GM21786 (cell line): ENCODE measurements around the gene TBC1D9B.
"Not testable (repeated sequence)": the region's sequence is repeated elsewhere in the genome, so short reads cannot be mapped to it uniquely, and the experiment has no call there.

Experiments used
- ATAC-seq: cut with Tn5 transposase; IDR thresholded peaks from one replicate; pipeline ENCODE4 v1.9.1; 2021; ENCODE audit not compliant: unreplicated experiment

Gene TBC1D9B

DNA sequence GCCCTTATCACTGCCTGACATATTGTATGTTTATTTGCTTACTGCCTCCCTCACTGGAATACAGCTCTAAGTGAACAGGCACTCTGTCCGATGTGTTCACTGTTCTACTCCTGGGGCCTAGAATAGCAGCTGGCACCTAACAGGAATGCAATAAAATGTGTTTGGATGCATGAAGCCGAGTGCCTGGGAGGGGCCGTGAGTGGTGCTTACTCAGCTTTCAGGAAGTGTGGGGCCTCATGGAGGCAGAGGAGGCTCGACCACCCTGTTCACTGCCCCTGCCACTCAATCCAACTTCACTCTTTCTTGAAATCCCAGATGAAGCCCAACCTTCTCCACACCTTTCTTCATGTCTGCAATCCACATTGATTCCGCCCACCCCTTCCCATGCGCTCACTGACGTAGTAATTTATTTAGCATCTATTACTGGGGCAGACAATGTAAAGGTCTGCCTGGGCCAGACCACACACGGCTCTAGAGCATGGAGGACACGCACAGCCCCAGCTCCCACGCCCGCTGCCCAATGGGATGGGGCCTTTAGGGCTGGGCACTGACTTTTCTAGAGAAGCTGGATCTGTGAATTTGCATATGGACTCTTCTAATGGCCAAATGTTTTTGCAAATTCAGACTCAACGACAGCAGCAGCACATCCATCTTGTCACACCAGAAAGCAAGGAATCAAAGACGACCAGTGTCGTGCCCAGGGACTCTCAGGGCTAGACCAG, 21.3 kb downstream of the TBC1D9B start:
- no peak for ATAC-seq

DNA sequence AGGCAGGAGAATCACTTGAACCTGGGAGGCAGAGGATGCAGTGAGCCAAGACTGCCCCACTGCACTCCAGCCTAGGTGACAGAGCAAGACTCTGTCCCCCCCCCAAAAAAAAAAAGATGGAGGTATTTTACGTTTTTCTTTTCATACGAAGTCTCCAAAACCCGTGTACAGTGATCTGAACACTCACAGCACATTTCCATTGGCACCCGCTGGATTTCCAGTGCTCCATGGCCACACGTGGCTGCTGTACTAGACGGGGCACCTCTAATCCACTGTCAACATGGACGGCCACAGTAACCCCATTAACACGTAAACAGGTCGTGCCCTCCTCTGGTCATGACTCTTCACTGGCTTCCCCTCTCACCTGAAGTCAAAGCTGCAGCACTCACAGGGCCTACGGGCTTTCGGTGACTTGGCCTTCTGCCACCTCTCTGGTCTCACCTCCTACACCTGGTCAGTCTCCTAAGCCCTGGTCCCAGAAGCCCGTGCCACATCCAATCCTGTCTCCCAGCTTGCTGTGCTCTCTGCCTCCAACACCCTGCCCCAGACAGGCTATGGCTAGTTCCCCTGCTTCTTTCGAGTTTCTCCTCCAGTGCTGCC, 22.1 kb downstream of the TBC1D9B start:
- no peak for ATAC-seq

DNA sequence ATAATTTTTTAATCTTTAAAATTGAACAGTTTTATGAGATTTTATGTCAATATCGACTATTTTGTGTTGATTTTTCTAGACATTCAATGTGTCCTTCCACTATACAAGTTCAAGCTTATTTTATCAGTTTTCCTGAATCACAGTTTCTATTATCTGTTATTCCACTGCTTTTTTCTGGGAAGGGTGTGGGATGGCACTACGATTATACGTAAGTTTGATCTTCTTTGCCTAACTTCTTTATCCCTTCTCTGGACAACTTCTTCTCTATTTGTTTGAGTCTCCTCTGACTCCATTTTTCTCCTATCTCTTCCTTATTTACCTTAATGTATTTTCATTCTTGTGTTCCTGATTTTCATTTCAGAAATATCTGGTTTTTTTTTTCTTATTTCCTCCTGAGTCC, 24.5 kb downstream of the TBC1D9B start:
- ATAC-seq, result no peak

DNA sequence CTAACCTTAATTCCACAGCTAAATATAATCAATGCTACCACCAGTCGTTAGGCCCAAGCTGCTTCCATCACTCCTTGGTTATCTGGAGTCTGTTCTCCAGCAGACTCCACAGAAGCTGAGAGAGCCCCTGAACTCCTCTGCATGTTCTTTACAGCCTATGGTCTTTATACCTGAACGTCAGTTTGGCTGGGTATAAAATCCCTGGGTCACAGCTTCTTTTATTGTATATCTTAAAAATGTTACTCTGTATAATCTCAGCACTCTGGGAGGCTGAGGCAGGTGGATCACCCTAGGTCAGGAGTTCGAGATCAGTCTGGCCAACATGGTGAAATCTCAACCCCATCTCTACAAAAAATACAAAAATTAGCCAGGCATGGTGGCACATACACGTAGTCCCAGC, 25.4 kb downstream of the TBC1D9B start:
- ATAC-seq, result no peak

DNA sequence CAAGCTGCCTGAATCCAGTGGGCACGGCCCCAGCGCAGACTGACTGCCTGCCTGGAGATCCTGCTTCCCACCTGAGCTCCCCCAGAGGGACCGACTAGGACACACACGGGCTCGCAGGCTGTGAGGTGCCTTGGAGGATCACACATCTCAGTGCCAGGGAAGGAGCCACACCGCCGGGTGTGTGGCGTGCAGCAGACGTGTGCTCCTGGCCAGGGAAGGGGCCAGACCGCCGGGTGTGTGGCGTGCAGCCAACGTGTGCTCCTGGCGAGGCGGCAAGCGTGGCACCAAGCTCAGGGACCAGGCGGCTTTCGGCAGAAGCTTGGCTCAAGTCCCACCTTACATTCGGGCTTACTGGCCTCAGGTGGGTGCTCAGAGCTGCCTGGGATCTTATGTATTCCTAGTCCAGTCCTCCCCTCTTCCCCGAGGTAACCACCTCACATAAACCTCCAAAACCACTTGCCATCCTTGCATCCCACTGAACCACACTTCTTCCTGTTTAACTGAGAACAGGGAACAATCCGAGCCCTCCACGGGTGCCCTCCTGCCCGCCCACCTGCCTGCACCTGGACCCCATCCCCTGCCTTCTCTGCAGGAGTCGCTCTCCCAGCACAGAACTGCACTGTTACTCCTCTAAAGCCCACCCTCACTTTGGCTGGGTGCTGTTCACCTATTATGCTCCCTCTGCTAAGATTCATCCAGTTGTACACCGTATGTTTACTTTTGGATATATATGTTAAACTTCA, 26.7 kb downstream of the TBC1D9B start:
- no peak for ATAC-seq

DNA sequence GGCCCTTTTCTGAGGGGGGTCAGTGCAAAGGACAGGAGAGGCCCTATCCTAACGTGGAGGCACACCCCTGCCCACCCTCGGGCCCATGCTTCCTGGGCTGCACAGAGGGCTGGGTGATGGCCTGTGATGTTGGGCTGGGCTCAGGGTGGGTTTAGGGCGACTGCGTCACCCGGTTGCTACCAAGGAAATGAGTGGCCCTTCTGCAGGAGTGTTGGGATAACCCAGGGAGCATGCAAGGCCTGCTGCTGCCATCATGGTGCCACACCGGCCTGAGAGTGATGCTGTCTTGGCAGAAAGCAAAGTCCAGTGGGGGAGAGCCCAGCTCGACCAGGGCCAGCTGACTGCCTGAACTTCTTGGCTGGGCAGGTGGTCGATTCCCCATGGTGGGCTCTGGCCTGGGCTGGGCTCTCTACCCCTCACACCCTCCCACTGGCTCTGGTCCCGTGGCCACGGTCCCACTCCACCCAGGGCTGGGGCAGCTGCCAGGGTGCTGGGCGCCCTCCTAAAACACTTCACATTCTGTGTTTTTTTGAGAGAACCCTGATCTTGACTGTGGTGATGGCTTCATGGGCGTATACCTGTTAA, 27.5 kb downstream of the TBC1D9B start:
- no peak for ATAC-seq

DNA sequence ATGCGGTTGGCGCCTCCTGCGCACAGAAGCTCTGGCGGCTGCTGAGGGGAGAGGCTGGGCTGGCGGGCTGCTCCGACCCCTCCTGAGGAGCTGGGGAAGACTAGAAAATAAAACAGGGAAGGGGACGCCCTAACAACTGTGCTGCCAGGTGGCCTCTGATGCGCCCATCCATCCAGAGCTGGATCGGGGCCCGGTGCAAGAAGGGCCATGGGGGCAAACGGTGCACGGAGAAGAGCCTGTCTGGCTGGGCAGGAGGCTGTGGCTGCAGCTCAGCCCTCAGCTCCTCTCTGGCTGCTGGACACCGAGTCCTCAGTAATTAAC, 28.0 kb downstream of the TBC1D9B start:
- ATAC-seq, result no peak

DNA sequence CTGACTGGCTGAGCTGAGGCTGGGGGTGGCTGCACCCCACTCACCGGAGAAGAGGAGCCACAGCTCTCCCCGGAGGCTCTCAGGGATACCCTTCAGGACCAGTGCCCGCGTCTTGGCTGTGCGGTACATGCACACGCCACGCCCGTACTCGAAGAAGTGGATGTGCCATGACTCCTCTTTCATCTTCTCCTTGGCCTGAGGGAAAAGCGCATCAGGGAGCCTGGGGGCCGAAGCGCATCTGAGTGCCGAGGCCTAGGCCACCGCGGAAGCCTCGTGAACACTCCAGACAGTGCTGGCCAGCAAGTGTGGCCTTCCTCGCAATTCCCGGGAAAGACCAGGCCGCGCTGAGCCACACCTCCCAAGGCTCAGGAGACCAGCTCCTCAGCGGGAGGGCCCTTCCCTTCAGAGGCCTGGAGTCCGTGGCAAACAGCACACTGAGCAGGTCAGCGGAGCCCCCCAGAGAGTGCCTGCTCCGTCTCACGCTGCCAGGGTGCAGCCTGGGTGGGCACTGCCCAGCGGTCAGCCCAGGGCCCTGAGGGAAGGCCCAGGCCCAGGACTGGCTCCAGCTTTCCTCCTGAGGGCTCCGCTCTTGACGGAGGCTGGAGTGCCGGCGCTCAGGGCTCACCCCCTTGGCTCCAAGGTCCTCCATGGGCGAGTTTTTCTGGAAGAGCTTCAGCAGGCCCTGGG, 28.6 kb downstream of the TBC1D9B start:
- ATAC-seq, result no peak

DNA sequence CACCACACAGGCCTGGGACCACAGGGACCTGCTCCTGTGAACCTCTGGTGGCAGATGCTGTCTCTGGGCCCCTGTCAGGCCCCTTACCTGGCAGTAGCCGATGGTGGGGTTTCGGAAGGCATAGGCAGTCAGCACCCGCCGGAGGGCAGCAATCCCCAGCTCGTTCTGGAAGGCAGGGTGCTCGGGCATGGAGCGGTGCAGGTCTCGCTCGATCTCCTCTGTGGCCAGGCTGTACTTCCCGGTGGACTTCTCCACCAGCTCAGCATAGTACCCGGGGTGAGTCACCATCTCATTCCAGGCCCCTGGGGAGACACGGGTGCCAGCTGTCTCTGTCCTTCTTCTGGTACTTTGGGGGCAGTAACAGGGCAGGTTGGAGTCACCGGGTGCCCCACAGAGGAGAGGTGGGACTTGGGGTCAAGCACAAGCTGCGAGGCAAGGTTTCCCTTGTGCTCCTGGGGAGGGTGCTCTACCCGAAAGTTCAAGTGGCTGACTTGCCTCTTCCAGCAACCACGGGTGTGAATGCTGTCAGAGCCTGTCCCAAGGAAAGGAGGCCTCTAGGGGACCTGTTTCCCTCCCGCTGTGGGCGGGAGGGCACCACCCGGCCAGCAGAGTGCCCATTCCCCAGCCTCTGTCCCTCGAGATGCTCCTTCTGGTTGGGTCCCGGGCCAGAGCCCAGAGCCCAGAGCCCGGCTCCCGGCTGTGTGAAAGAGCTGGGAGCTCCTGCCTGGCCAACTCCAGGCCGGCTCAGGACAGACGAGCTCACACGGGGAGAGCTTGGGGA, 29.3 kb downstream of the TBC1D9B start:
- no peak for ATAC-seq

DNA sequence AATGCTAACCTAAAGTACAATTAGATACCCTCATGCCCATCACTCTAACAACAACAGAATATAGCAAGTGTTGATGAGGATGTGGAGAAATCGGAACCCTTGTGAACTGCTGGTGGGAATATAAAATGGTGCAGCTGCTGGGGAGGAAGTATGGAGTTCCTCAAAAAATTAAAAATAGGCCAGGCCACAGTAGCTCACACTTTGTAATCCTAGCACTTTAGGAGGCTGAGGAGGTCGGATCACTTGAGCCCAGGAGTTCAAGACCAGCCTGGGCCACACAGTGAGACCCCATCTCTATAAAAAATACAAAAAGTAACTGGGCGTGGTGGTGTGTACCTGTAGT, 31.1 kb downstream of the TBC1D9B start:
- ATAC-seq, result no peak

DNA sequence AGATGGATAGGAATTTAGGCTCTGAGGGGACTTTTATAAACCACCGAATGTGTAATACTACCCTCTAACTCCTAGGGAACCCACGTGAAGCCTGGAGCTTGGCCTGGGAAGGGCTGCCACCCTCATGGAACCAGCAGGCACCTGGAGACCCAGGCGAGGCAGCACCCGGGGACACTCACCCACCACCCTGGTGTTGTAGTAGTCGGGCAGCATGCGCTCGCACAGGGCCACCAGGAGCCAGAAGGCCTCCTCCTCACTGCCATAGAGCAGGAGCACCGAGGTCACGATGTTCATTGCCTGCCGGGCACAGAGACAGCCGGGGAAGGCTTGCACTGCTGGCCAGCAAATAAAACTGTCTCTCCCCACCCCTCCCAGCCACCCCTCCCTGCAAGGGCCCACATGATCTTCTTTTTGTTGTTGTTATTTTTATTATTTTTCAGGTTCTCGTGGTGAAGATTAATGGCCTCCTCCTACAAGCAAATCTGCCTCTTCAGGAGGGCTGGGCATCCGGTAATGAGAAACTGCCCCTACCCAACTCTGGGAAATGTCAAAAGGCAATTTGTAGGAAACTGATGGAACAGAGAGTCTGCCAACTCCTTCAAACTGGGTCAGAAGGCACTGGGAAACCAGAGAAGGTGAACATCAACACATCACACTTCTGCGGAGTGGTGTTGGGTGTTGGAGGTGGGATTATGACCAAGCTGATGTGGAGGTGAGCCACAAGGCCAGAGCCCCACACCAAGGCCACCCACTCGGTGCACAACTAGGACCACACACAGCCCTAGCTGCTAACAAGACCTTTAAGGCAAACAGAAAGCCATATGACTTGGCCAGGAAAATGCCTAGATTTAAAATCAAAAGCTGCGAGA, 31.7 kb downstream of the TBC1D9B start:
- no peak for ATAC-seq

DNA sequence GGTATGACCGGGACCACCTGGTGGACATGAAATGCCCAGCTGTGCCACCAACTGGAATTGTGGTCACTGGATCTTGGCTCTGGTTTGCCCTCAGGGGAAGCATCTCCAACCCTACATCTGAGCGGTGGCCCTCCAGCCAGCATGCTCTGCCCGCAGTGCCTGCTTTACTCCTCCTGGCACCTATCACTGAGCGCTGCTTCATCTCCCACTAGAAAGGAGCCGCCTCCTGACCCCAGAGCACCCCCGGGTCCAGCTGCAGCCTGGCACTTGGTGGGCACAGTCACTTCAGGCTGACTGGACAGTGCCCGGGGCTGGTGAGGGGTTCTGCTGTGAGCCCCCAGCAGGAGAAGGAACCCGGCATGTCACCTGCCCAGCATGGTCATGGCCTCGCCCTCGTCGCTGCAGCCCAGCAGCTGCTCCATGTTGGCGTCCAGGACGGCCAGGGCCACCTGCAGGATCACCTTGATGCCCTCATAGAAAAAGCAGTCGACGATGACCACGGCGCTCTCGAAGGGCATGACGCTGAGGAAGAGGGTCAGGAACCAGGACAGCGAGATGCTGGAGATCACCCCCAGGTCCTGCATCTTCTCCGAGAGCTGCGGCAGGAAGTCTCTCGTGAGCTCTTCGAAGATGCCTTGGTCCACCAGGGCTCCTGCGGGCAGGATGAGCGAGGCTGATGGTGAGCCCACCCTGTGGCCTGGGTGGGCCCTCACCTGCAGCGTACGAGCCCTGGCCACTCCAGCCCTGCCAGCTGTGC, 33.0 kb downstream of the TBC1D9B start:
- no peak for ATAC-seq

DNA sequence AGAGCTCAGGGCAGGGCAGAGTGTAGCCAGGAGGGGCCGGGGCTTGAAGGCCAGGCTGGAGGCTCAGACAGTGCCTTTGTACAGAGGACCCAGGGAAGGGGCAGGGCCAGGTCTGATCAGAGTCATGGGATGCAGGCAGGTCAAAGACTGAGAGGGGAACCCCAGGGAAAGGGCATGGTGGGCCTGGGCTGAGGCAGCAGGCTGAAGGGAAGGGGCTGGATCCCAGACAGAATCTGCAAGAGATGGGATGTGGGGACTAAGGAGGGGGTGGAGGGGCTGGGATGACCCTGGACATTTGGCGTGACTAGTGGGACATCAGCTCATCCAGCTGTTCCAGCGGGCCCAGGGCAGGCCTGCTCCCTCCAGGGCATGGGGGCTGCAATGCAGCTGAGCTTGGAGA, 33.6 kb downstream of the TBC1D9B start:
- ATAC-seq, result no peak

DNA sequence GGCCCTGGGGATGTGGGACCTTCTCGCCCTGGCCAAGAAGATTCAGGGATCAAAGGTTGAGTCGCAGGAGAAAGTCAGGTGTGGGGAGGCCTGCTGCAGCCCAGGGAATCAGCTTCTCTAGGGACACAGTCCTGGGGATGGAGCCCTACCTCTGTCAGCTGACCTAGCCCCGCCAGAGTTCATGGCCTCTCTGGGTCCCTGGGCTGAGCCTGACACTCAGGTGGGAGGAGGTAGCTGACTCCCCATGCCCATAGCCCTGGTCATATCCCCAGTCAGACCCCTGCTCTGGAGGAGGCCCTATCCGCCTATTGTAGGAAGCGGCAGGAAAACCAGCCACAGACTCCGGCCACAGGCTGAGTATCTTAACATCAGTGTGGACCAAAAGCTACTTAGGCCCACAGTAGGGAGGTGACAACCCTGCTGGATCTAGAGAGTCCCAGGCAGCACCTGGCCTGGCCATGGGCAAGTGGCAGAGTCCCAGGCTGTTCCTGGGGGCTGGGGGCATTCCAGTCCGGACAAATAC, 34.0 kb downstream of the TBC1D9B start:
- no peak for ATAC-seq

DNA sequence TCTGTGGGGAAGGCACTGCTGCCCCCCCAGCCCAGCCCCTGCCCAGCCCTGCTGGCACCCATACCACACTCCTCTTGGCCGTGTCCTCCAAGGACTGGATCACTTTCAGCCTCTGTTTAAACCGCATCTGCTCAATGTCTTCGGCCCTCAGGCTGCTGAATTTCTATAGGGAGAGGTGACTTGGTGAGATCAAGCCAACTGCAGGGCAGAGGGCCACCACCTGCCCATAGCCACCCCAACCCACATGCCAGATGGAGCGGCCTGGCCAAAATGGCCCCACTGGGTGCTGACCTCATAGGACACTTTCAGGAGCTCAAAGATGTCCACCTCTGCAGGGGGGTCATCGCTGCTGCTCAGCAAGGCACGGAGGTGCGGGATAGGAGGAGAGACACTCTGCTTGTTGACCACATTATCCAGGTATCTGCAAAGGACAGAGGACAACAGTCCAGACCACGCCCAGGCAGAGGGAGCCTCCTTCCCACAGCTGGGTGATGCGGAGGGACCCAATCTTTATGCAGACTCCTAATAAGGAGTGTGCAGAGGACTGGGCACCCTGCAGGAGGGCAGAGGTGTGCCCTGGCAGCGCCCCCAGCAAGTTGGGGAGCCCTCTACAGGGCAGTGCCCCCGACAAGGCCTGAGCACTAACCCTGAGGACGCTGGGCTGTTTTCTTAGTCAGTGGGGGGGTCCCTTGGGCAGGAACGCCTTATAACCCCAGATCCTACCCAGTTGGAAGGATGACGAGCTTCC, 34.7 kb downstream of the TBC1D9B start:
- ATAC-seq, result no peak

DNA sequence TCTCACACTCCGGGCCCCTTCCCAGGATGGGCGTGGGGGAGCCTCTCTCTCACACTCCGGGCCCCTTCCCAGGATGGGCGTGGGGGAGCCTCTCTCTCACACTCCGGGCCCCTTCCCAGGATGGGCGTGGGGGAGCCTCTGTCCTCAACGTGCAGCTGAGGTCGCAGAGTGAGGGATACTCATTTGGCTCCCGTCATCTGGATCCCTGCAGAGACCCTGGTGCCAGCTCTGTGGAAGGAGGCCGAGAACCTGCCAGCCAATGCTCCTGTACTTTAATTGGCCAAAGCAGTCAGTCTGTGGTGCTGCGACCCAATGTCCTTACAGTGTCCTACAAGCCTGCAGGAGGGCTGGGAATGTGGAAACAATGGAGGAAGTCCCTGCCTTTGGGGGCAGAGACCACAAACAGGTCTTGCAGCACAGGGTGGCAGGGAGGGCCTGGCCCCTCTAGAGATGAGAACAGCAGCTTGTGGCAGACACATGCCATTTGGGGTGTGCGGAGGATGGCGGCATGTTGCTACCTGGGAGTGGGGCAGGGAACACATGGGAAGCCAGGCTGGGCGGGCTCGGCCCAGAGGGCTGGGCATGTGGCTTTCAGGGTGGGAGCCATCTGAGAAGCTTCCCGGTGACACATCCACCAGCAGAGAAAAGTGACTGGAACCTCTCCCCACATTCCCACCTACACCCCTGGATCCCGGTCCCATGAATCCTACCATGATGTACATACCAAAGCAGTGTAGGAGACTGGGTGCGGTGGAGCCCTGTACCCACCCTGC, 35.5 kb downstream of the TBC1D9B start:
- ATAC-seq, result no peak

DNA sequence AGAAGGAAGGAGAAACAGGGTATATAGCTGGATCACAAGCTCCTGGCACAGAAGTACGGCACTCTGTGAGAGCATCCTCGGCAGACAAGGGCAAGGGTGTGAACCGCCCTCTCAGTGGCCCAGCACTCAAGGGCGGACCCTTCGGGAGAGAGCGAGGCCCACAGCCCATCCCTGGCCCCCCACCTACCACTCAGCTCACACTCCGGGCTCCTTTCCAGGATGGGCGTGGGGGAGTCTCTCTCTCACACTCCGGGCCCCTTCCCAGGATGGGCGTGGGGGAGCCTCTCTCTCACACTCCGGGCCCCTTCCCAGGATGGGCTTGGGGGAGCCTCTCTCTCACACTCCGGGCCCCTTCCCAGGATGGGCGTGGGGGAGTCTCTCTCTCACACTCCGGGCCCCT, 36.2 kb downstream of the TBC1D9B start:
- not testable (repeated sequence) for ATAC-seq
